NCI-H1436 treated with DMSO at 0.1 percent for 48 hours (cell line): ENCODE results near the gene PCDHGB6.
"Not testable (repeated sequence)": the region's sequence is repeated elsewhere in the genome, so short reads cannot be mapped to it uniquely, and the experiment has no call there.

Experiments
- DNase-seq: peaks from one replicate; lab custom pipeline; 2025; lab: John Stamatoyannopoulos, UW

Gene PCDHGB6

GRCh38 chr5:141388661-141389060 lies 19.2 kb upstream of the PCDHGB6 start:
- no peak for DNase-seq

GRCh38 chr5:141389153-141390042 lies 18.4 kb upstream of the PCDHGB6 start:
- DNase-seq = no peak

- no peak for DNase-seq
Observed at GRCh38 chr5:141392429-141393198, 15.2 kb upstream of the PCDHGB6 start, which contains the start of gene PCDHGA8. Gene PCDHGA8 (plus strand): TSS chr5:141392633. CDS start chr5:141392814, 181 bp downstream.

- no peak for DNase-seq
Observed at GRCh38 chr5:141393267-141393666, 14.6 kb upstream of the PCDHGB6 start.

- DNase-seq = not testable (repeated sequence)
Observed at GRCh38 chr5:141394401-141395187, 13.2 kb upstream of the PCDHGB6 start.

GRCh38 chr5:141397756-141398551 lies 9.9 kb upstream of the PCDHGB6 start, which contains the start of gene PCDHGB5:
Gene PCDHGB5 (plus strand): TSS chr5:141397947. CDS start chr5:141398128, 181 bp downstream.
- not testable (repeated sequence) for DNase-seq

- no peak for DNase-seq
Observed at GRCh38 chr5:141398608-141399007, 9.2 kb upstream of the PCDHGB6 start.

- DNase-seq = no peak
Observed at GRCh38 chr5:141399555-141400258, 8.1 kb upstream of the PCDHGB6 start.

- no peak for DNase-seq
Observed at GRCh38 chr5:141402553-141403243, 5.1 kb upstream of the PCDHGB6 start, which contains the start of gene PCDHGA9. Gene PCDHGA9 (plus strand): TSS chr5:141402778. CDS start chr5:141402953, 175 bp downstream.

- no peak for DNase-seq
Observed at GRCh38 chr5:141403387-141403786, 4.4 kb upstream of the PCDHGB6 start.

GRCh38 chr5:141409598-141410306 lies 1.9 kb downstream of the PCDHGB6 start:
- DNase-seq = no peak

- DNase-seq = no peak
Observed at GRCh38 chr5:141411575-141411974, 3.8 kb downstream of the PCDHGB6 start.

- no peak for DNase-seq
Observed at GRCh38 chr5:141412854-141413539, 5.2 kb downstream of the PCDHGB6 start, which contains the start of gene PCDHGA10. Gene PCDHGA10 (plus strand): TSS chr5:141412987. CDS start chr5:141413176, 189 bp downstream.

GRCh38 chr5:141413540-141414069 lies 5.8 kb downstream of the PCDHGB6 start:
- no peak for DNase-seq

- DNase-seq = not testable (repeated sequence)
Observed at GRCh38 chr5:141414548-141415274, 6.9 kb downstream of the PCDHGB6 start.

GRCh38 chr5:141415275-141415618 lies 7.4 kb downstream of the PCDHGB6 start:
- DNase-seq = not testable (repeated sequence)

- peak; percentile 17 for DNase-seq
Observed at GRCh38 chr5:141417494-141418172, 9.8 kb downstream of the PCDHGB6 start, which contains the start of gene PCDHGB7. Gene PCDHGB7 (plus strand): TSS chr5:141417677. CDS start chr5:141417860, 183 bp downstream.
